HG03354 (cell line): ENCODE results near the gene CARD9.

ENCODE experiments used
- ATAC-seq: cut with Tn5 transposase; IDR thresholded peaks from one replicate; pipeline ENCODE4 v1.9.1; 2021; ENCODE audit warnings: mild to moderate bottlenecking; ENCODE audit not compliant: unreplicated experiment, poor library complexity, severe bottlenecking

Gene CARD9

GRCh38 chr9:136366826-136367225 lies 6.6 kb downstream of the CARD9 start:
- ATAC-seq: no peak

- ATAC-seq: no peak
Measured at GRCh38 chr9:136365775-136366222, 7.7 kb downstream of the CARD9 start.

GRCh38 chr9:136364942-136365774 lies 8.3 kb downstream of the CARD9 start:
- ATAC-seq: no peak

GRCh38 chr9:136363949-136364748 lies 9.3 kb downstream of the CARD9 start:
- ATAC-seq: no peak

GRCh38 chr9:136363106-136363948 lies 10.1 kb downstream of the CARD9 start, which contains the start of gene DNLZ:
Gene DNLZ, minus strand, starts transcription at chr9:136363744. Its CDS starts 30 bp downstream, at chr9:136363714.
- peak; percentile 77 for ATAC-seq

GRCh38 chr9:136362450-136362784 lies 11.1 kb downstream of the CARD9 start:
- no peak for ATAC-seq

GRCh38 chr9:136361754-136362449 lies 11.6 kb downstream of the CARD9 start:
- ATAC-seq: no peak

- no peak for ATAC-seq
Measured at GRCh38 chr9:136361047-136361753, 12.3 kb downstream of the CARD9 start.

GRCh38 chr9:136359774-136360718 lies 13.4 kb downstream of the CARD9 start:
- no peak for ATAC-seq

GRCh38 chr9:136358888-136359287 lies 14.6 kb downstream of the CARD9 start:
- no peak for ATAC-seq

GRCh38 chr9:136358016-136358415 lies 15.5 kb downstream of the CARD9 start:
- no peak for ATAC-seq

GRCh38 chr9:136357202-136357725 lies 16.2 kb downstream of the CARD9 start:
- ATAC-seq: no peak

GRCh38 chr9:136355616-136356557 lies 17.6 kb downstream of the CARD9 start:
- no peak for ATAC-seq

GRCh38 chr9:136354592-136355085 lies 18.8 kb downstream of the CARD9 start:
- ATAC-seq: no peak

- ATAC-seq: no peak
Measured at GRCh38 chr9:136353757-136354488, 19.5 kb downstream of the CARD9 start.

GRCh38 chr9:136353088-136353487 lies 20.4 kb downstream of the CARD9 start:
- no peak for ATAC-seq
